EH (cell line): Measurements from ENCODE around the gene MAF.
A peak's percentile ranks its signal among the peaks of the same experiment; 100 is the strongest.

ENCODE experiments used
- DNase-seq: peaks from one replicate; pipeline ENCODE4 v3.0.0-alpha.2; 2015; ENCODE audit warnings: low read depth

MAF gene

GRCh38 chr16:79612207-79612606 lies 11.7 kb upstream of the MAF start:
- no peak for DNase-seq

DNA sequence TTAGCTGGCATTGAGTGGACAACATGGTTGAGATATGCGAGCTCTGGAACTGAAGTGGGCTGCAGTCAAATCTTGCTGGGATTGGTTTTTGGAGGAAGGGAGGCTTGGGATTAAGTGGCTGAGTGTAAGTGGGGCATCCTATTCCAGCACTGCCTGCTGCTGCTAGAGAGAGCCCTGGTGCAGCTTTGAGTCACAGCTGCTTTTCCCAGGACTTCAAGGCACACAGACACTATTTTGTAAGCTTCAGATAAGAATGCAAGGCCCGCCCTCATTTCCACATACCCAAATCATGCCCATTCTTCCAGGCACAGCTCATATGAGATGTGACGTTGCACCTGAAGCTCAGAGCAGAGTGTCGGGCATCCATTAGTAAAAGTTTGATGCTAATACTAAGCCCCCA lies 10.2 kb upstream of the MAF start:
- DNase-seq, result no peak

- DNase-seq, result no peak
Measured at GRCh38 chr16:79609861-79610260, 9.3 kb upstream of the MAF start.

DNA sequence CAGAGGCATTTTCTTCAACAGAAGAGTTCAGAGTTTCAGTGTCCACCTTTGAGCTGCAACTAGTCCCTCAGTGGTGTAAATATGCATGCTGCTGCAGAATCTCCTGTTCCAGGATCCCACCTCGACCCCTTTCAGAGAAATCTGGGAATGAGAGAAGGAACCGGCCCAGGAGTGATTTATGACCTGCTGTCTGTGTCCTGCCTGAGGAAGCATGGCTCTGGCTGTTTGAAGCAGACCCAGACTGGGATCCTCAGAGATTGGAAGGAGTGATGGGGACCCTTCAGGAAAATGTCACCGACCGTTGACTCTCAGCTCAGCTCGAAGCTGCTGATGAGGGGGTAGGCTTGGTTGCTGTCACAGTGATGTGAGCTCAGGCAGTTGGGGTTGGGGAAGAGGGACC lies 8.4 kb upstream of the MAF start:
- no peak for DNase-seq

DNA sequence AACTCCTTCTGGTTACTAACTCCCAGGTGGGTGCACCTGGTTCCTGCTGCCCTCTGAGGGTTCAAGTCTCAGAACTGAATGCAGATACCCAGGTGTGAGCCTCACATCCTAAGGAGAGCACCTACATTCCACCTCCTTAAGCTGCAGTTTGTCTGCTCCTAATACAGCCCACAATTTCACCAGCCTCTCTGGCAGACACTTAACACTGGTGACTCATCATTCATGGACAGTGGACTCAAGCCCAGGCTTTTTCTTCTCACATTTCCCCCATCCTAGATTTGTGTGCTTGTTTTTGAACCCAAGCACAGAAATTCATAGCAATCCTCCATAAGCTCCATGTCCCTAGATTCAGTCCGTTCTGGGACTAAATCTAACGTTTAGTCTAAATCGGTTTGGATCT lies 7.0 kb upstream of the MAF start:
- DNase-seq, result peak; percentile 6

DNA sequence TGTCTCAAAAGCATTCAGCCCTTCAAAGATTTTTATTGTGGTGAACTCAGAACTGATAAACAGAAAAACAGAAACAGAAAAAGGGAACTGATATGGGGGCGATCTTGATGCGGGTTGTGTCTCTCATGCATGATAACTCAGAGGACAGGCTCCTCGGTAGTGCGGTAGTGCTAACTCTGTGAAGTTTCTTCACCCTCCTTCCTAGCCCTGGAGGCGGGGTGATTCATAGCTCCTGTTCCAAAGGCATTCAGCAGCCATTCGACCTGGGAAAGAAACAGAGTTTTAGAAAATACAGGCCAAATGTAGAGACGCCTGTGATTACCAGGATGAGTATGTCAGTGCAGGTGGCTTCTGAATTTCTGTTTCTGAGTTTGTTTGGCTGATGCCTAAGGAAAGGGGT lies 5.5 kb upstream of the MAF start:
- DNase-seq, result no peak

DNA sequence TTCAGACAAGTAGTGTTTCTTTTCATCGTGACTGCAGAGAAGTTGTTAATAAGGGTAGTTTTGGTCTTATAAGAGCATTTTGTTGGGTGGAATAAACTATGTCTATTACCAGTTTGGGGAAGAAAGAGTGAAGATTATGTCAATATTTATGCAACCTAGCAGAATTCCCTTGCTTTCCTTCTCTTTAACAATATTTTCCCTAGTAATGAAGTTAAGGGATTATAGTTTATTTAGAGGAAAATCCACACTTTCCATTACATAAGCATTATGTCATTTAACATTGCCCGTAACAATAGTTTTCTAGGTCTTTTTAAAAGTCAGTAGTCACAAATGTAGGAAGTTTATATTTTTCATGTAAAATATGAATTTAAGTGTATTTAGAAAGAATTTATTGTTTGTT lies 2.5 kb upstream of the MAF start:
- no peak for DNase-seq

DNA sequence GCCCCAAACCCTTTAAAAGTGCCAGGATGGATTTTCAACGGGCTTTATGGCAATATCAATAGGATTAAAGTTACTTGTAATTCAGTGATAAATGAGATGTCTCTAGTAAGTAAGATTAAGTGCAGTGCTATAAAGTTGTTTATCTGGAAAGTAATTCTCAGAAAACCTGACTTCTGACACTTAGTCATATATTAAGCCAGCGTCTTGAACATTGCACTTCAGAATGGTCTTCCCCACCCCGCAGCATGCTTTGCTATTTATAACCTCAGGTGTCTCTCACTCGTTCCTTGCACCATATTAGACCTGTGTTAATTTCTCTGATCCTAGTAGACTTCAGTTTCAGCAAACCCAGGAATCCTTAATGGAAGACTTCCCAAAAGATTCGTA lies 2.1 kb upstream of the MAF start:
- DNase-seq, result no peak

- DNase-seq, result peak; percentile 51
Measured at GRCh38 chr16:79601931-79602627, 1.5 kb upstream of the MAF start.

DNA sequence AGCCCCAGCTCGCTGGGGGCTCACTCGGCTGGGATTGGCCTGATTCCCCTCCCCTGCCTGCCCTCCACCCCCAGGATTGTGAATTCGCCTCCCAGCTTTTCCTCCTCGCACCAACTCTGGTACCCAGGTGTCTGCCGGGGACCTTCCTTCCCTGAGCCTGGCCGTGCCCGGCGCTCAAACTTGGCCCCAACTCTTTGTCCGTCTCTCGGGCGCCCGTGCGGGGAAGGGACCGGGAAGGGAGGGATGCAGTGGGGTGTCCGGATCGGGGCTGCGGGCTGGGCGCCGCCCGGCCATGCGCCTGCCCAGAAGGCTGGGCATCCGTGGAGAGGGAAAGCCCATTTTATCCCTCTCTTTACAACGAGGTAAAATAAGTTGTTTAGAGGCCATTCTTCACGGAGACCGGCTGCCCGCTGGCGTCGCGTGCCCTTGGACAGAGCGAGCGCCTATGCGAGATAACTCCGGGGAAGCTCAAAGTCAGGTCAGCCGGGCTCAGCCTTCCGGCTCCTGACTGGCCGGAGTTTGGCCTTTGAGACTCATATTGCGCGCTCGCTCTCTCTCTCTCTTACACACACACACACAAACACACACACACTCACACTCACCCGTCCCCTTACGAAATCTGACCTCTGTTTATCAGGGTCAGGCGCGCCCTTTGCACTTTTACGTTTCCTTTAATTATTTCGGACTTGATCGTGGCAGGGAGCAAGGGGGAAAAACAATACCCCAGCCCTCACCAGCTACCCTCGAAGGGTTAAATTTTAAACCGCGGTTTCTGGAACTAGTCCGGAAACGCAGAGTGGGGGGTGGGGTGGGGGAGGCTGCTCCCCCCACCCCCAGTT lies 774 bp upstream of the MAF start:
- no peak for DNase-seq

DNA sequence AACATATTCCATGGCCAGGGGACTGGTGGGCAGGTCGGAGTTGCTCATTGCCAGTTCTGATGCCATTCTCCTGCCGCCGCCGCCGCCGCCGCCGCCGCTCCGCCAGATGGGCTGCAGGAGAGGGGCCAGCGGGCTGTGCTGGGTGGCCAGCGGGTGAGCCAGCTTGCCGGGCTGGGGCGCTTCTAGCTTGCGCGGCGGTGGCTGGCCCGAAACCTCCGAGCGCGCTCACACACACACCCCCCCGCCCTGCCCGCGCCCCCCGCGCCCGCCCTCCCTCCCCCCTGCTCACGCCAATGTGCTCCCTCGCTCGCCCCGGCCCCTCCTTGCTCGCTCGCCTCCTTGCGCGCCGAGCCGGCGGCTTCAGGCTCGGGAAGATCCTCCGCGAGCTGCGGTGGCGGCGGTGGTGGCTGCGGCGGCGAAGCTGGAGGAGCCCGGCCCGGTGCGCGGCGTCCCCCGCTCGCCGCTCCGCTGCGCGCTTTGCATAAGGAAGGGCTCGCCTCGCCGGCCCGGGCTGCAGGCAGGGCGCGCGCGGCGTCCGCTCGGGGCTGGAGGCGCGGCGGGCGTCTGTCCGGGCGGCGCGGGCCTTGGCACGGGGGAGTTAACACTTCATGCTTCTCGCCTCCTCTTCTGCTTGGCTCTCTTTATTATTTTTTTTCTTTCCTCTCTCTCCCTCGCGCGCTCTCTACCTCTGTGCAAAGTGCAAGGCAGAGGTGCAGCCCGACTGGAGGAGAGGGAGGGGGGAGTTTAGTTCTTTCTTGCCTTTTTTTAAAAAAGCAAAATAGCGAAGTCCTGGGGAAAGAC lies 500 bp downstream of the MAF start:
- peak; percentile 6 for DNase-seq

- DNase-seq, result no peak
Measured at GRCh38 chr16:79599256-79599836, 1.2 kb downstream of the MAF start.

- no peak for DNase-seq
Measured at GRCh38 chr16:79598348-79599181, 2.0 kb downstream of the MAF start.

DNA sequence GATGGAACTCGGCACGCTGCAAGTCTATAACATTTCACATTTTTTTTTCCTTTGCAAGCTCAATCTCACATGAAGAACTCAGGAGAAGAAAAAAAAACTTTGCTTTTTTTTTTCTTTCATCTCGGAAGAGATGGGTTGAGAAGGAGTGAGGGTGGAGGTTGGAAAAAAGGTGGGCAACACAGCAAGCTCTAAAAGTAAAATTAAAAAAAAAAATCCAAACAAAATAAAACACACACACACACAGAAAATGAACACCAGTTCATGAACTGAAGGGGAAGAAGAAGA lies 2.5 kb downstream of the MAF start:
- no peak for DNase-seq

- no peak for DNase-seq
Measured at GRCh38 chr16:79597277-79598062, 3.1 kb downstream of the MAF start.

DNA sequence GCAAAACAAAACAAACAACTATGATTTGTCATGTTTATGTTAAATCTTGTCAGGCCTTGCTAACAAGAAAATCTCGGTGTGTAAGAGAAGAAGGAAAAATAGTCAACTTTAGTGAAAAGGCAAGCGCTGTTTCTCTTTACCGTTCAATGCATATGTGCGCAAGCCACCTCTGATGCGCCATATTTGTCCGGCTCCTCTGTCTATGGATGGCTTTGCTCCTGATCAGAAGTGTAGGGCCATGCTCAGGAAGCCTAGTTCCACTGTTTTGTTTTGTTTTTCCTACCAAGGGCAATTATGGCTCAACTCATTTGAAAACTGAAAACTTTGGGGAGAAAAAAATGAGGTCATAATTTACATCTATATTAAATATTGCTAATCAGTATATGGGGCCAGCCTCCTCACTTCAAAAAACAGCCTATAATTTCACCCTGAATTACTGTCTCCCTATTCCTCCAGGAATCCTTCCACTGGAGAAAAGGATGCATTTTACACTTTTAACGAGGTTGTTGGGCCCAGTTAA lies 4.5 kb downstream of the MAF start:
- no peak for DNase-seq

- no peak for DNase-seq
Measured at GRCh38 chr16:79595231-79595641, 5.3 kb downstream of the MAF start.

- no peak for DNase-seq
Measured at GRCh38 chr16:79593754-79594153, 6.8 kb downstream of the MAF start.

- no peak for DNase-seq
Measured at GRCh38 chr16:79593074-79593531, 7.4 kb downstream of the MAF start.

GRCh38 chr16:79592186-79592585 lies 8.4 kb downstream of the MAF start:
- DNase-seq, result no peak
